Measurements from ENCODE around the gene PRICKLE4.

The PRICKLE4 gene

GRCh38 chr6:41780551-41781365 is at the start of gene PRICKLE4:
PRICKLE4 (plus strand) TSS chr6:41780782; CDS start chr6:41783474, 2,692 bp downstream.
- Histone ChIP-seq H3K4me3 (ENCODE audit: low read depth, low read length) (peak within 1 kb of the TSS; percentile 69), H3K36me3 (replicated peaks) (no peaks in the 10 kb centered on the region), H3K27me3 (replicated peaks) (no peaks in the 10 kb centered on the region), H3K27ac (no peak within 1 kb of the TSS)
- in situ Hi-C loops (cut with HindIII; ENCODE audit: low pct_ligation_motif_present, low sequenced_read_pairs), result loop anchor here (25.0 kb wide), 1 partner anchor 257 kb away; no protein-coding TSS in a partner anchor
- DNase-seq, result no peak
- TF ChIP-seq, protein P1, sequence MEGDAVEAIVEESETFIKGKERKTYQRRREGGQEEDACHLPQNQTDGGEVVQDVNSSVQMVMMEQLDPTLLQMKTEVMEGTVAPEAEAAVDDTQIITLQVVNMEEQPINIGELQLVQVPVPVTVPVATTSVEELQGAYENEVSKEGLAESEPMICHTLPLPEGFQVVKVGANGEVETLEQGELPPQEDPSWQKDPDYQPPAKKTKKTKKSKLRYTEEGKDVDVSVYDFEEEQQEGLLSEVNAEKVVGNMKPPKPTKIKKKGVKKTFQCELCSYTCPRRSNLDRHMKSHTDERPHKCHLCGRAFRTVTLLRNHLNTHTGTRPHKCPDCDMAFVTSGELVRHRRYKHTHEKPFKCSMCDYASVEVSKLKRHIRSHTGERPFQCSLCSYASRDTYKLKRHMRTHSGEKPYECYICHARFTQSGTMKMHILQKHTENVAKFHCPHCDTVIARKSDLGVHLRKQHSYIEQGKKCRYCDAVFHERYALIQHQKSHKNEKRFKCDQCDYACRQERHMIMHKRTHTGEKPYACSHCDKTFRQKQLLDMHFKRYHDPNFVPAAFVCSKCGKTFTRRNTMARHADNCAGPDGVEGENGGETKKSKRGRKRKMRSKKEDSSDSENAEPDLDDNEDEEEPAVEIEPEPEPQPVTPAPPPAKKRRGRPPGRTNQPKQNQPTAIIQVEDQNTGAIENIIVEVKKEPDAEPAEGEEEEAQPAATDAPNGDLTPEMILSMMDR (IDR thresholded peaks at IDR 0.05; ENCODE audit: low read depth, low read length, missing control alignments), result no peak

GRCh38 chr6:41731561-41732086 is 49.0 kb upstream of the PRICKLE4 start:
- Histone ChIP-seq H3K27me3 (replicated peaks) (no peaks in the 10 kb centered on the region), H3K36me3 (replicated peaks) (no peaks in the 10 kb centered on the region), H3K4me3 (ENCODE audit: low read depth, low read length) (no peak overlapping the region), H3K27ac (no peak overlapping the region)
- TF ChIP-seq, protein P1 (IDR thresholded peaks at IDR 0.05; ENCODE audit: low read depth, low read length, missing control alignments), result no peak
- no peak for DNase-seq
- in situ Hi-C loops (cut with HindIII; ENCODE audit: low pct_ligation_motif_present, low sequenced_read_pairs), result no loop called here

GRCh38 chr6:41732149-41732548 is 48.4 kb upstream of the PRICKLE4 start:
- DNase-seq, result no peak
- TF ChIP-seq, protein P1 (IDR thresholded peaks at IDR 0.05; ENCODE audit: low read depth, low read length, missing control alignments), result no peak
- Histone ChIP-seq H3K27me3 (replicated peaks) (no peaks in the 10 kb centered on the region), H3K36me3 (replicated peaks) (no peaks in the 10 kb centered on the region), H3K4me3 (ENCODE audit: low read depth, low read length) (no peak overlapping the region), H3K27ac (no peak overlapping the region)
- in situ Hi-C loops (cut with HindIII; ENCODE audit: low pct_ligation_motif_present, low sequenced_read_pairs), result no loop called here

DNA sequence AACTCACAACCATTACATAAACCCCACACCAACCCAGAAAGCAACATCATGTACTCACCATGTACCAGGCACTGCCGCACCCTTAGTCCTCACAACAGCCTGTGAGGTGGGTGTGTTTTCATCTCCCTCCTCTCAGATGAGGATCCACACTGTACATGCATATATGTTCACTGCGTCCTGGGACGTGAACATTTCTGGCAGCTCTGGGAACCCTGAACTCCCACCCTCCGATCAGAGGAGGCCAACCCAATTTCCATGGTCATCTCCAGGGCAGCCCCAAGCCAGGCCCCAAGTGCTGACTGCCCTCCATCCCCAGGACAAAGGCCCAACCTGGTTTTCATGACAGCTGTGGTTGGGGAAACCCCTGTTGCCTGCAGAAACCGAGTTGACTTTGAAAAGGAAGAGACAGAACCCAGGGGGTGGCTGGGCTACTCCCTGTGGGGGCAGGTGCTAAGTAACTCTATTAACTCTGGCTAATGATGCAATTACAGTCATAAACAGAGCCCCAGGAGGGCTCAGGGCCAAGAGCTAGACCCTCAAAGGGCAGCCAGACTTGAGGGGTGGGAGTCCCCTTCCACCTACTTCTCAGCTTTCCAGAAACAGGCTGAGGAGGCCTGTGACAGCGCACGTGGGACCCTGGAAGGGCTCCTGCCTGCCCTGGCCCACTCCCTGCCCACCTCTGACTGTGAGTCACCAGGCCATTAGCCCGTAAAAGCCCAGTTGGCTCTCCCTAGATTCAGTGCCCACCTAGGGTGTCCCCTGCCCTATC is 47.8 kb upstream of the PRICKLE4 start:
- in situ Hi-C loops (cut with HindIII; ENCODE audit: low pct_ligation_motif_present, low sequenced_read_pairs), result no loop called here
- Histone ChIP-seq H3K36me3 (replicated peaks) (no peaks in the 10 kb centered on the region), H3K4me3 (ENCODE audit: low read depth, low read length) (peak overlapping the region; percentile 73), H3K27me3 (replicated peaks) (no peaks in the 10 kb centered on the region), H3K27ac (no peak overlapping the region)
- TF ChIP-seq, protein P1 (IDR thresholded peaks at IDR 0.05; ENCODE audit: low read depth, low read length, missing control alignments), result no peak
- DNase-seq, result no peak

DNA sequence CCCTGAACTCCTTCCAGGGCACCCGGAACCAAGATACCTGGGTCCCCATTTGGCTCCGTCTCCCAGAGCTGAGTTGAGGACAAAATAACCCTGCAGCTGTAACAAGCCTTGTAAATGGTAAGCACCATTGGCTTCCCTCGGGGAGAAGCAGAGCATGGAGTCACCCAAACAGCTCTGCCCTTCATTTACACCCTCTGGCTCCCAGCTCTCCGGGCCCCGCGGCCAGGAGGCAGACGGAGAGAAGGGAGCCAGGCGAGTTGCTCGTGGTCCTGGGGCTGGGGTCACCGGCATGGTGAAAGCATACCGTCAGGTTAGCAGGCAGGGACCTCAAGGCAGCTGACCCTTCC is 47.2 kb upstream of the PRICKLE4 start:
- Histone ChIP-seq H3K4me3 (ENCODE audit: low read depth, low read length) (peak overlapping the region; percentile 73), H3K36me3 (replicated peaks) (no peaks in the 10 kb centered on the region), H3K27me3 (replicated peaks) (no peaks in the 10 kb centered on the region), H3K27ac (peak overlapping the region; percentile 72)
- in situ Hi-C loops (cut with HindIII; ENCODE audit: low pct_ligation_motif_present, low sequenced_read_pairs), result no loop called here
- no peak for DNase-seq
- TF ChIP-seq, protein P1 (IDR thresholded peaks at IDR 0.05; ENCODE audit: low read depth, low read length, missing control alignments), result no peak
